ENCODE data around the gene ZNFX1.

The ZNFX1 gene

GRCh38 chr20:49277786-49278035 is 146 bp downstream of the ZNFX1 start:
- DNase-seq = no peak

GRCh38 chr20:49276961-49277785 is 684 bp downstream of the ZNFX1 start:
- peak; percentile 67 for DNase-seq

- peak; percentile 66 for DNase-seq
Measured at GRCh38 chr20:49276161-49276960, 1.5 kb downstream of the ZNFX1 start.

DNA sequence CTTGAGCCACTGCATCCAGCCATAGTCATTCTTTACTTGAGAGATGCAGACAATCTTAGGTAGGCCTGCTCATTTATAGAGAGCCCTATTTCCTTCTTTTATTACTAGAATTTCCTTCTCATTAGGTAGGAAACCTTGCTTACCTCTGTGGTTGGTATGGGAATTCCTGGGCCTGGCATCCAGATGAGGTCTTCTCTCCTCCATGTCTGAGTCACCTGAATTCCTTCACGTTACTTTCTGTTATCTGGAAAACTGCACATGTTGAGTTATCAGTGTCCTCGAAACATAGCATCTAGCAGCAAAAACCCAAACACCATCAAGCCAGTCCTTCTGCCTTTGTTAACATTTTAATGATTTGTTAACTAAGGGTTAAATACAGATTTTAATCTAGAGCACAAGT is 2.2 kb downstream of the ZNFX1 start:
- no peak for DNase-seq

- DNase-seq = no peak
Measured at GRCh38 chr20:49275216-49275615, 2.6 kb downstream of the ZNFX1 start.

GRCh38 chr20:49273696-49274277 is 4.1 kb downstream of the ZNFX1 start:
- DNase-seq = no peak

DNA sequence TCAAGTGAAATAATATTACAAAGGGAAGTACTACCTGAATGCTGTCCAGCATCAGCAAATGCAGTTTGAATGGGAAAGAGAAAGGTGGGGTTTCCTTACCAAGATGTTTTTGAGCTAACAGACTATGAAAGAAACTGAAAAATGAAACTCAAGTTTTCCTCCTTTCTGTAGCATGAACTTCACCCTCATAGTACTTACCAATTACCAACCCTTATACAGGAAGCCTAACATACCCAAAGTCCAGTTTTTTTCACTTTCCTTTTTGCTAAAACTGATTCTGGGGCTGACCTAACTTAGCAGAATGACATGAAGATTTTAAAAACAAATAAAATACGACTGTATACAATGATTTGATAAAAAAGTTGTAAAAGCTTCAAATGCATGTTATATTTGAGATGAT is 5.2 kb downstream of the ZNFX1 start:
- no peak for DNase-seq

- no peak for DNase-seq
Measured at GRCh38 chr20:49270736-49271135, 7.1 kb downstream of the ZNFX1 start.

DNA sequence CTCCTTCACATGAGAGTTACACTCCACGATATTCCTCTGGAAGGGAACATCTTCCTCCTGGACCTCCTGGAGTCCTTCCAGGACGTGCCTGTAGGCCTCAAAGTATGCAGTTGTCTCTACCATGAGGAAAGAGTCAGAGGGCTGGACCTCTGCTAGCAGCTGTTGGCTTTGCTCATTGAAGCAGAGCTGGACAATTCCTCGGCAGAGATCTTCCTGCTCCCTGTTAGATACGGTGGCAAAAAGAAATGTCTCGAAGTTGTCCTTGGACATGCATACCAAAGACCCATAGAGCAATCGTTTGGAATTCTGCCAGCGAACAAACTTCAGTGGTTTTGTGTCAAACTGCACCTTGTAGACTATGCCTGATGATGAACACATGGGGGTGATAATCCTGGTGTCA is 7.7 kb downstream of the ZNFX1 start:
- no peak for DNase-seq

DNA sequence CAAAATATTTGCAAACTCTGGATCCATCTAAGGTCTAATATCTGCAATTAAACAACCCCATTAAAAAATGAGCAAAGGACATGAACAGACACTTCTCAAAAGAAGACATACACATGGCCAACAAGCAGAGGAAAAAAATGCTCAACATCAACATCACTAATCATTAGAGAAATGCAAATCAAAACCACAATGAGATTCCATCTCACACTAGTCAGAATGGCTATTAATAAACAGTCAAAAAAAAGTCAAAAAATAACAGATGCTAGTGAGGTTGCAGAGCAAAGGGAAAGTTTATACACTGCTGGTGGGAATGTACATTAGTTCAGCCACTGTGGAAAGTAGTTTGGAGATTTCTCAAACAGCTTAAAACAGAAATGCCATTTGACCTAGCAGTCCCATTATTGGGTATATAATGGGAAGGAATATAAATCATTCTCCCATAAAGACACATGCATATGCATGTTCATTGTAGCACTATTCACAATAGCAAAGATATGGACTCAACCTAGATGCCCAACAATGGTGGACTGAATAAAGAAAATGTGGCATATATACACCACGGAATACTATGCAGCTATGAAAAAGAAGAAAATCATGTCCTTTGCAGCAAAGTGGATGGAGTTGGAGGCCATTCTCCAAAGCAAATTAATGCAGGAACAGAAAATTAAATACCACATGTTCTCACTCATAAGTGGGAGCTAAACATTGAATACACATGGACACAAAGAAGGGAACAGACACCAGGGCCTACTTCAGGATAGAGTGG is 9.1 kb downstream of the ZNFX1 start:
- DNase-seq = no peak

DNA sequence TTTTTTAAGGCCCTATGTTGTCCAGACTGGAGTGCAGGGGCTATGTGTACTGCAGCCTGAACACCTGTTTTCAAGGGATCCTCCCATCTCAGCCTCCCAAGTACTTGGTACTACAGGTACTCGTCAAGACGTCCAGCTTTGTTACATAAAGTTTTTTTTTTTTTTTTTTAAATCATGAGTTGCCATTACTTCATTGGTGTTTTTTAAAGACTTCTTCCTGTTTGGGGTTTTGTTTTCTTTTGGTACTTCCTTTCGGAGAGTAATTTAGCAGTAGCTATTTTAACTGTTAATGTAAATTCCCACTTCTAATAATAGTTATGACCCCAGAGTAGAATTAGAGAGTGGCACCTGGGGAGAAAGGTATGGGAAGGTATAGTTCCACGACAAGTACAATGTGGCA is 10.5 kb downstream of the ZNFX1 start:
- DNase-seq = no peak

DNA sequence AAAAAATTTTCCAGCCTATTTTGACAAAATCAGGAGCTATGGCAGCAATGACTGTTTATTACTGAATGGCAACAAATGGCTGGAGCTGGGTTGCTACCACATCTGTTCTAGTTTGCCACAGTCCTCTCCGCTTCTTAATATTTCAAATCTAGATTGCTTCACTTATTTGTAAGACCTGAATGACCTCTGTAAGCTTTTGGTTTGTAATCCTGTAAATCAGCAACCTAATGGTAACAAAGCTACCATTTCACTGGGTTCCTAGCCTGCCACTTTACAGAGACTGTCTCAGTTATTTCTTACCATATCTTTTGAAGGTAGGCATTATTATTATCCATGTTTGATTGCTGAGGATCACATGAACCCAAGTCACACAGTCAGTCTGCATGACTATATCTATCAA is 15.4 kb downstream of the ZNFX1 start:
- DNase-seq = no peak

DNA sequence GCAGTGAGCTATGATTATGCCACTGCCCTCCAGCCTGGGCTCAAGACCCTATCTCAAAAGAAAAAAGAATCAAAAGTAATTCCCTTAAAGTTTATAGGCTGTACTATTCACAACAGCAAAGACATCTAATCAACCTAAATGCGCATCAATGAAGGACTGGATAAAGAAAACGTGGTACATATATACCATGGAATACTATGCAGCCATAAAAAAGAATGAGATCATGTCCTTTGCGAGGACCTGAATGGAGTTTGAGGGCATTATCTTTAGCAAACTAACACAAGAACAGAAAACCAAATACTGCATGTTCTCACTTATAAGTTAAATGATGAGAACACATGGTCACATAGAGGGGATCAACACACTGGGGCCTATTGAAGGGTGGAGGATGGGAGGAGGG is 16.7 kb downstream of the ZNFX1 start:
- DNase-seq = no peak

DNA sequence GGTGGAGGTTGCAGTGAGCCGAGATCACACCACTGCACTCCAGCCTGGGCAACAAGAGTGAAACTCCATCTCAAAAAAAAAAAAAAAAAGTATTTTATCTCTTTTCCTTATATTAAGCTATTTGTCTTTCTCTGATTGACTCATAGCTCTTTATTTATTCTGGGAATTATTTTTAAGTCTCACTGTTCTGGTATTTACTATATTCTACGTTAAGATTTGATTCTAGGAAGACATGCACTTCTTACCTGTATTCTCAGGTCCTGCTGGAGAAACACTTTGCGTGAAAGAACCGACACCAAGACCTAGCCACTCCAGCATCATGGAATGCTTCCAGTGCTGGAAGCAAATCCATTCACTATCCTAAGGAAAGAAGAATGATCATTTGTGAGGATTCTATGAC is 17.6 kb downstream of the ZNFX1 start:
- DNase-seq = no peak

GRCh38 chr20:49259799-49260198 is 18.1 kb downstream of the ZNFX1 start:
- no peak for DNase-seq

- no peak for DNase-seq
Measured at GRCh38 chr20:49259284-49259683, 18.6 kb downstream of the ZNFX1 start.

DNA sequence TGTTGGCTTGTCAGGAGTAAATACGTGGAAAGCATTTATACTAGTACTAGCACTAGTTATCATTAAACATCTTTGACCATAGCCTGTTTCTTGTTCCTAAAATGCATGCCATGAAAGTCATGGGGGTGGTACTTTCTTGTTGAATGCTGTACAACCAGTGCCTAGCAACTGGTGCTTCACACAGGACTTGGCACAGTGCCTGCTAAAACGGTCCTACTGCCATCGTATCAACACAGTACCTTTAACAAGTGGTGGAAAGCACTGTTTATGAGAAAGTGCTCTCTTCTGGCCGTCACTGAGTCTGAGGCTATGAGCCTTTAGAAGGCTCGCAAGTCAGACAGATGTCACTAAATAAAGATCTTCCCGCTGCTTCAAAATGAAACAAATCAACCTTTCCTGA is 21.6 kb downstream of the ZNFX1 start:
- no peak for DNase-seq

- DNase-seq = no peak
Measured at GRCh38 chr20:49252556-49253350, 25.1 kb downstream of the ZNFX1 start.

DNA sequence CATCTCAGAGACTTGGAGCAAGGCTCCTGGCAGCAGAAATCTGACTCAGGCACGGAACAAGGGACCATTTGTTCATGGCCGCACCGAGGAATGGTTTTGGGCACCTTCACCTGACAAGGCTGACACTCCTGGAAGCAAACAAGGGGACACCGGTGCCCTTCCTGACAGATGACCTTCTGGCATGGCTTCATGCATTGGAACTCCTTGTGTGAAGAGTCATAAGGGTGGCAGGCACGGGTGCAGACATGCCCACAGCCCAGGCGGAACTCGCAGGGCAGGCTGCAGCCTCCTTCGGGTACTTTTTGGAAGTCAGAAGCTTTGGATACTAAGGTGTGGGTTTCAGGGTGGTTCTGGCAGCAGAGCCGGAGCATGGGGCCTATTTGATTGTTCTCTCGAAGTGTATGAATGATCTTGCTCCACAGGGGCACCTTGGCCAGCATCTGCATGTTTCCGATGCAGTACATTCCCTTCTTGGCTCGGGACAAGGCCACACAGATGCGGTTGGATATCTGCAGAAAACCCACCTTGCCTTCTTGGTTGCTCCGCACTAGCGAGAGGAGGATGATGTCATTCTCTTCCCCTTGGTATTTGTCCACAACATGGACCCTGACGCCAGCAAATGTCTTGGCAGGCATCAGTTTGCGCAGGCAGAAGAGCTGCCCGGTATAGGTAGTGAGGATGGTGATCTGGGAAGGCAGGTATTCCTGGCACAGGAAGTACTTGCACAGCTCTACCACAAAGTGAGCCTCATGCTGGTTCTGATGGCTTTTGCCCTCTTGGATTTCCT is 28.8 kb downstream of the ZNFX1 start:
- no peak for DNase-seq

- DNase-seq = no peak
Measured at GRCh38 chr20:49248301-49248700, 29.6 kb downstream of the ZNFX1 start.

GRCh38 chr20:49247792-49248191 is 30.1 kb downstream of the ZNFX1 start:
- DNase-seq = no peak

Data from activated naive CD4-positive, alpha-beta T cell treated with anti-CD3 and anti-CD28 coated beads, Interleukin-2, amount 50 U/mL, for 16 hours (primary cell).